Measurements from ENCODE around the gene RANBP2. TPM values are rescaled to one million over a fixed set of nuclear protein-coding genes. Genes with fewer than 3 reads are reported as not detected.

Gene RANBP2
- total RNA-seq, 1 donor from 2014 or later = 67.7 TPM

DNA sequence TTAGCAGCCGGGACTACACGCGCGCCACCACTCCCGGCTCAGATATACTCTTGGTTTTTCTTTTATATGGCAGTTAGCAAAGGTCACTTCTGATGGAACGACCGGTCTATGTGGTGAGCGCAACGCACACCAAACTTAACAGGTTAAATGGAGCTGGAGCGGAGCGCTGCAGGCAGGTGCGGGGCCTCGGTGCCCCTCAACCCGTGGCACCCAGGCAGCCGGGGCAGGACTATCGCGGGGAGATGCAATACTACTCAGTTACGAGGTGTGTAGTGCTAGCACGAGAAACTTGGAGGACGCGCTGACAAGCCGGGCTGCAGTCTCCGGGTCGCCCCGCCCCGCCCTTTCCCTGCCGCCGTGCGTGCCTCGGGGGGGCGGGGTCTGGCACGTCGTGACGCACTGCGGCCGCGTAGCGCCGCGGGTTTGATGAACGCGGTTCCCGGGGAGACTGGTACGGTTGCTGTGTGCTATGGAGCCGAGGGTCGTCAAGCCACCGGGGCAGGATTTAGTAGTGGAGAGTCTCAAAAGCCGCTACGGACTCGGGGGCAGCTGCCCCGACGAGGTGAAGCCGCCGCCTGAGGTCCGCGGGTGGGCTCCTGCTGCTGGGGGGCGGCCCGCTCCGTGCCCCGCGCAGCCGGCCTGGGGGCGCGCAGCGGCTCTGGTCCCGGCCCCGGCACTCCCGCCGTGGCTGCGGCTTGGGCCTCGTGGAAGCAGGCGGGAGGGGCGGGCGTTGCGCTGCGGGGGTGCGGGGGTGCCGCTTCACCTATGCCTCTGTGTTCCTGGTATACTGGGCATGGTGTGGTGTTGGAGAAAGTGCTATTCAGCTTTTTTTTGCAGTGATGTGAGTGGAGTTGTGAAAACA lies 67.3 kb downstream of the RANBP2 start, which contains the start of gene CCDC138:
Gene CCDC138, plus strand, starts transcription at position 418 of the 862 bp plus-strand sequence. Its CDS starts 52 bp downstream, at position 470.
- peaks cover 16% of the 10 kb centered on the region for H3K36me3 Mint-ChIP-seq (ENCODE audit: low read depth, unreplicated experiment)
- H3K4me1 Mint-ChIP-seq (ENCODE audit: unreplicated experiment) = peaks cover 8% of the 10 kb centered on the region
- TF ChIP-seq, protein P1, sequence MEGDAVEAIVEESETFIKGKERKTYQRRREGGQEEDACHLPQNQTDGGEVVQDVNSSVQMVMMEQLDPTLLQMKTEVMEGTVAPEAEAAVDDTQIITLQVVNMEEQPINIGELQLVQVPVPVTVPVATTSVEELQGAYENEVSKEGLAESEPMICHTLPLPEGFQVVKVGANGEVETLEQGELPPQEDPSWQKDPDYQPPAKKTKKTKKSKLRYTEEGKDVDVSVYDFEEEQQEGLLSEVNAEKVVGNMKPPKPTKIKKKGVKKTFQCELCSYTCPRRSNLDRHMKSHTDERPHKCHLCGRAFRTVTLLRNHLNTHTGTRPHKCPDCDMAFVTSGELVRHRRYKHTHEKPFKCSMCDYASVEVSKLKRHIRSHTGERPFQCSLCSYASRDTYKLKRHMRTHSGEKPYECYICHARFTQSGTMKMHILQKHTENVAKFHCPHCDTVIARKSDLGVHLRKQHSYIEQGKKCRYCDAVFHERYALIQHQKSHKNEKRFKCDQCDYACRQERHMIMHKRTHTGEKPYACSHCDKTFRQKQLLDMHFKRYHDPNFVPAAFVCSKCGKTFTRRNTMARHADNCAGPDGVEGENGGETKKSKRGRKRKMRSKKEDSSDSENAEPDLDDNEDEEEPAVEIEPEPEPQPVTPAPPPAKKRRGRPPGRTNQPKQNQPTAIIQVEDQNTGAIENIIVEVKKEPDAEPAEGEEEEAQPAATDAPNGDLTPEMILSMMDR (IDR thresholded peaks at IDR 0.05; ENCODE audit: unreplicated experiment) = no peak
- H3K27me3 Mint-ChIP-seq (ENCODE audit: unreplicated experiment) = peaks cover 2% of the 10 kb centered on the region
- H3K4me3 Mint-ChIP-seq (ENCODE audit: unreplicated experiment) = peak within 1 kb of the TSS; percentile 97
- H3K9me3 Mint-ChIP-seq (ENCODE audit: unreplicated experiment) = no peaks in the 10 kb centered on the region
- peak; percentile 96 for DNase-seq (ENCODE audit: low spot score)
- peak within 1 kb of the TSS; percentile 89 for H3K27ac Mint-ChIP-seq (ENCODE audit: unreplicated experiment)

DNA sequence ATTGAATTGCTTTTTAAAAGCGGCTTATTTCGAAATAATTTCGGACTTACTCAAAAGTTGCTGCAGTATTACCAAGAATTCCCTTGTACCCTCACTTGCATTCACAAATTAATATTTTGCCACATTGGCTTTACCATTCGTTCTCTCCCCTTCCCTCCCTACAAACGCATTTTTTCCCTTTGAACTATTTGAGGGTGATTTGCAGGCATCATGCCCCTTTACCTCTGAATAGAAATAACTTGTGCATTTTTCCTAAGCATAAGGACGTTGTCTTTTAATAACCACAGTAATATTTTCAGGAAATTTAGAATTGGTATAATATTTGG lies 67.9 kb downstream of the RANBP2 start:
- peak overlapping the region; percentile 44 for H3K27ac Mint-ChIP-seq (ENCODE audit: unreplicated experiment)
- H3K9me3 Mint-ChIP-seq (ENCODE audit: unreplicated experiment) = no peaks in the 10 kb centered on the region
- peaks cover 3% of the 10 kb centered on the region for H3K27me3 Mint-ChIP-seq (ENCODE audit: unreplicated experiment)
- no peak for DNase-seq (ENCODE audit: low spot score)
- peak overlapping the region; percentile 94 for H3K4me3 Mint-ChIP-seq (ENCODE audit: unreplicated experiment)
- peaks cover 12% of the 10 kb centered on the region for H3K36me3 Mint-ChIP-seq (ENCODE audit: low read depth, unreplicated experiment)
- TF ChIP-seq, protein P1 (IDR thresholded peaks at IDR 0.05; ENCODE audit: unreplicated experiment) = no peak
- H3K4me1 Mint-ChIP-seq (ENCODE audit: unreplicated experiment) = peaks cover 12% of the 10 kb centered on the region

DNA sequence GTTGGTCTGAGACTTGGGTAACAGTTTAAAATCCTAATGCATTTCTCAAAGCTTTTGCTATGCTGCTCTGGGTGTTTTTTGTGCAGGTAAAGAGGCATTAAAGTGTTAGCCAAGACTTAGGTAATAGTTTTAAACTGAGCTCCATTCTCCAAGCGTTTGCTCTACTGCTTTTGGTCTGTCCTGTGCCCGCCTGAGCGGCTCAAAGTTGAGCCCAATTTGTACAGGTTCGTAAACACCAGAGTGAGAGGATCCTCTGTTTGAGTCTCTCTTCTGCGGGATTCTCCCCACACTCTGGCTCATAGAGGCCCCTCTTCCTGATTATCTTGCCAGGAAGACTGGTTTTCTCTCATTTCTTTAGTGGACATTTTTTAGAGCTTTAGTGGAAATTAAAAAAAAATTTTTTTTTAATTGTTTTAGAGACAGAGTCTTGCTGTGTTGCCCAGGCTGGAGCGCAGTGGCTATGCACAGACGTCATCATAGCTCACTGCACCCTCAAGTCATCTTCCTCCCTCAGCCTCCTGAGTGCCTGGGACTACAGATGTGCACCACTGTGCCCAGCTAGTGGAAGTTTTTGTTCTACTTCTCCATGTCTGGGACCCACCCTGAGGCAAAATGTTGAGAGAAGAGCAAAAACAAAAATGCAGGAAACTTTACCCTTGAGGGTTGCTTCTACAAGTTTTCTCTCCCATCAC lies 83.9 kb downstream of the RANBP2 start:
- H3K36me3 Mint-ChIP-seq (ENCODE audit: low read depth, unreplicated experiment) = peaks cover 10% of the 10 kb centered on the region
- no peaks in the 10 kb centered on the region for H3K4me1 Mint-ChIP-seq (ENCODE audit: unreplicated experiment)
- no peak overlapping the region for H3K27ac Mint-ChIP-seq (ENCODE audit: unreplicated experiment)
- DNase-seq (ENCODE audit: low spot score) = no peak
- H3K9me3 Mint-ChIP-seq (ENCODE audit: unreplicated experiment) = no peaks in the 10 kb centered on the region
- TF ChIP-seq, protein P1 (IDR thresholded peaks at IDR 0.05; ENCODE audit: unreplicated experiment) = no peak
- H3K4me3 Mint-ChIP-seq (ENCODE audit: unreplicated experiment) = no peak overlapping the region
- no peaks in the 10 kb centered on the region for H3K27me3 Mint-ChIP-seq (ENCODE audit: unreplicated experiment)

DNA sequence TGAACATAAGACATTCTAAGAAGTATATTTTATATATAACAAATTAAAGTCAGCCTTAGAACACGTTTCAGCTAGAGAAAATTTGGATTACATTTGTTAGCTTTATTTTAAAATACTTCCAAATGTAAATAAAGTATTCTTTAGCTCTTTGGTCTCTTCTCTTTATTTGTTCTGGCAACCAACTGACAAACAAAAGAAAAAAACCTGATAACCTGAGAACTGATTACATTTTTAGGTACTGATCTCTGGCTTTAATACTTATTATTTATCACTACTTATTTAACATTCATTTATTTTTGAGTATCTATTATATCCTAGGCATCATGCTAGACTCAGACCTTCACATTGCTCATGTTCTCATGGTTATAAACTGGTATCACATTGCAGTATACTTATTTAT lies 85.8 kb downstream of the RANBP2 start:
- DNase-seq (ENCODE audit: low spot score) = no peak
- peaks cover 9% of the 10 kb centered on the region for H3K9me3 Mint-ChIP-seq (ENCODE audit: unreplicated experiment)
- H3K36me3 Mint-ChIP-seq (ENCODE audit: low read depth, unreplicated experiment) = peaks cover 23% of the 10 kb centered on the region

More for the DNA sequence above, 85.8 kb downstream of the RANBP2 start:
- H3K27ac Mint-ChIP-seq (ENCODE audit: unreplicated experiment) = no peak overlapping the region
- TF ChIP-seq, protein P1 (IDR thresholded peaks at IDR 0.05; ENCODE audit: unreplicated experiment) = no peak
- H3K27me3 Mint-ChIP-seq (ENCODE audit: unreplicated experiment) = no peaks in the 10 kb centered on the region
- H3K4me3 Mint-ChIP-seq (ENCODE audit: unreplicated experiment) = no peak overlapping the region
- no peaks in the 10 kb centered on the region for H3K4me1 Mint-ChIP-seq (ENCODE audit: unreplicated experiment)

Measured in endothelial cell (in vitro differentiated cells).